Measurements from ENCODE around the gene STAG2.

GRCh38 chrX:124030520-124030919 lies 69.0 kb downstream of the STAG2 start:
- TF ChIP-seq CTCF (IDR thresholded peaks at IDR 0.05) (no peak), EP300 (IDR thresholded peaks at IDR 0.05) (no peak), POLR2A (IDR thresholded peaks at IDR 0.05) (no peak), POLR2AphosphoS5 (IDR thresholded peaks at IDR 0.05) (no peak)
